Liver (tissue), 9 donors: ENCODE data around the gene BASP1. TPM values are rescaled to one million over a fixed set of nuclear protein-coding genes. Genes with fewer than 3 reads are reported as not detected.
"Not testable (repeated sequence)": the region's sequence is repeated elsewhere in the genome, so short reads cannot be mapped to it uniquely, and the experiment has no call there.

ENCODE experiments used
- DNase-seq: peaks from one replicate; pipeline ENCODE4 v3.0.0-alpha.2; 2017; ENCODE audit warnings: low spot score
- H3K27ac ChIP-seq, 2 donors: one replicate each; pipeline ENCODE4 v1.7.0; 2013; ENCODE audit warnings: inconsistent platforms in 2 of 2, low read length in 2 of 2, control low read depth in 1 of 2, low read depth in 1 of 2, mild to moderate bottlenecking in 1 of 2
- H3K27me3 ChIP-seq, 4 donors: one replicate each; pipeline versions ENCODE4 v1.6.1 to v1.7.0; 2013; ENCODE audit warnings: low read length in 3 of 4, inconsistent platforms in 1 of 4, mild to moderate bottlenecking in 1 of 4, moderate library complexity in 1 of 4; ENCODE audit not compliant: control insufficient read depth in 4 of 4, insufficient read depth in 4 of 4
- H3K36me3 ChIP-seq, 4 donors: one replicate each; pipeline versions ENCODE4 v1.6.1 to v1.7.0; 2013; ENCODE audit warnings: low read length in 3 of 4, mild to moderate bottlenecking in 3 of 4, low read depth in 1 of 4, moderate library complexity in 1 of 4; ENCODE audit not compliant: control insufficient read depth in 4 of 4, insufficient read depth in 3 of 4
- H3K4me1 ChIP-seq, 4 donors: one replicate each; pipeline versions ENCODE4 v1.6.1 to v1.7.0; 2013; ENCODE audit warnings: low read length in 3 of 4, mild to moderate bottlenecking in 3 of 4, moderate library complexity in 1 of 4; ENCODE audit not compliant: control insufficient read depth in 4 of 4, insufficient read depth in 4 of 4
- H3K4me3 ChIP-seq, 3 donors: one replicate each; pipeline versions ENCODE4 v1.6.1 to v1.7.0; 2013; ENCODE audit warnings: low read length in 3 of 3, control low read depth in 1 of 3, low read depth in 1 of 3, mild to moderate bottlenecking in 1 of 3
- H3K9ac ChIP-seq, 2 donors: one replicate each; pipeline ENCODE4 v1.7.0; 2013; ENCODE audit warnings: low read length in 2 of 2, mild to moderate bottlenecking in 2 of 2, moderate library complexity in 2 of 2, control low read depth in 1 of 2, low read depth in 1 of 2
- H3K9me3 ChIP-seq, 4 donors: one replicate each; pipeline versions ENCODE4 v1.6.1 to v1.7.0; 2013; ENCODE audit warnings: low read length in 3 of 4; ENCODE audit not compliant: control insufficient read depth in 4 of 4
- EGR1 ChIP-seq, 2 donors: IDR thresholded peaks; 2 replicates each; pipeline ENCODE4 v1.6.1; 2016 to 2018; ENCODE audit warnings: antibody characterized with exemption in 2 of 2, low read depth in 2 of 2
- FOXA1 ChIP-seq: IDR thresholded peaks from 2 replicates; pipeline ENCODE4 v1.6.1; 2016; ENCODE audit warnings: antibody characterized with exemption
- FOXA2 ChIP-seq: IDR thresholded peaks from 2 replicates; pipeline ENCODE4 v1.6.1; 2016; ENCODE audit warnings: antibody characterized with exemption
- HNF4A ChIP-seq, 2 donors: conservative IDR thresholded peaks; 2 replicates each; pipeline ENCODE4 v1.6.1; 2016; ENCODE audit warnings: antibody characterized with exemption in 2 of 2, mild to moderate bottlenecking in 2 of 2
- HNF4G ChIP-seq: IDR thresholded peaks from 2 replicates; pipeline ENCODE4 v1.6.1; 2016; ENCODE audit warnings: antibody characterized with exemption
- JUND ChIP-seq, 2 donors: IDR thresholded peaks; 2 replicates each; pipeline ENCODE4 v1.6.1; 2016; ENCODE audit warnings: antibody characterized with exemption in 2 of 2
- MAX ChIP-seq: IDR thresholded peaks from 2 replicates; pipeline ENCODE4 v1.6.1; 2016; ENCODE audit warnings: antibody characterized with exemption
- NR2F2 ChIP-seq: IDR thresholded peaks from 2 replicates; pipeline ENCODE4 v1.6.1; 2016; ENCODE audit warnings: antibody characterized with exemption
- RAD21 ChIP-seq, 2 donors: IDR thresholded peaks; 2 replicates each; pipeline ENCODE4 v1.6.1; 2016; ENCODE audit warnings: antibody characterized with exemption in 2 of 2, mild to moderate bottlenecking in 2 of 2
- RXRA ChIP-seq, 2 donors: IDR thresholded peaks; 2 replicates each; pipeline ENCODE4 v1.6.1; 2017 to 2018; ENCODE audit warnings: antibody characterized with exemption in 2 of 2, mild to moderate bottlenecking in 1 of 2
- SP1 ChIP-seq: IDR thresholded peaks from 2 replicates; pipeline ENCODE4 v1.6.1; 2018; ENCODE audit warnings: antibody characterized with exemption, mild to moderate bottlenecking
- TAF1 ChIP-seq: conservative IDR thresholded peaks from 2 replicates; pipeline ENCODE4 v1.6.1; 2016; ENCODE audit warnings: antibody characterized with exemption, mild to moderate bottlenecking
- YY1 ChIP-seq: IDR thresholded peaks from 2 replicates; pipeline ENCODE4 v1.6.1; 2016; ENCODE audit warnings: antibody characterized with exemption, mild to moderate bottlenecking
- WGBS: extraction: QIAGEN DNeasy Blood & Tissue Kit; methylation state at CpG from one replicate; pipeline ENCODE4 v1.1.7; 2013; 5-methylcytosine and 5-hydroxymethylcytosine counted together
- polyA plus RNA-seq, 2 donors: library from polyadenylated mRNA; stranded (reverse) in 1 of 2; unstranded in 1 of 2; fragments of 200-250 nt in 1 of 2; fragments of >200 nt in 1 of 2; fragmentation: Nextera tagmentation in 1 of 2; extraction: Ambion mirVana in 1 of 2; gene quantifications; one replicate each; pipeline versions ENCODE4 v1.2.1 to v1.2.3, GENCODE V29; 2013 to 2015
- total RNA-seq, 2 donors: library from RNA; depleted of rRNA; stranded (reverse); fragments of >200 nt; gene quantifications; one replicate each; pipeline ENCODE4 v1.2.3, GENCODE V29; 2014
- TF ChIP-seq, protein P1 (sequence below): fragments of 150-350 bp; IDR thresholded peaks from 2 replicates; pipeline ENCODE4 v1.5.1; 2017; ENCODE audit warnings: improper control_type of control experiment, low read depth, low read length; ENCODE audit not compliant: missing input control
- TF ChIP-seq, protein P2 (sequence below): IDR thresholded peaks from 2 replicates; pipeline ENCODE4 v1.6.1; 2016; ENCODE audit warnings: antibody characterized with exemption
- donor health status: healthy.
- donor health status: healthy.
- donor health status: healthy.
- donor health status: healthy.
- donor health status: healthy.

Gene BASP1
- total and polyA plus RNA-seq, 4 donors, result 1.2 to 17.0 (median 5.4) TPM

DNA sequence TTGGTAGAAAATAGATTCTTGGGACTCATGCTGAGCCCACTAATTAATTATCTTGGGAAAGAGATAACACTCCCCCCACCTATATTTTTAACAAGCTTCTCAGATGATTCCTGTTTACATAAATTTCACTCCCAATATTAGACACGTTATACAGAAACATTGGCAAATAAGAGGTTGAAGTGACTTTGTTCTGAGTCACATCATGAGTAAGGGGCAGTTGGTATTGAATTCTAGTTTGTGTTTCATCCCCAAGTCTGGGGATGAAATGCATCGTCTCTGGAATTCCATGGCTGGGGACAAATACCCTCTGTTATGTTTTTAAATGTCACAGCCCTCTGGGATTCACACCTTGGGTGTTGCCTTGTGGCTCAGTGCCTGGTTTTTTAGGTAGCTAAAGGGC lies 41.0 kb downstream of the BASP1 start (continued):
- TF ChIP-seq, protein P1, sequence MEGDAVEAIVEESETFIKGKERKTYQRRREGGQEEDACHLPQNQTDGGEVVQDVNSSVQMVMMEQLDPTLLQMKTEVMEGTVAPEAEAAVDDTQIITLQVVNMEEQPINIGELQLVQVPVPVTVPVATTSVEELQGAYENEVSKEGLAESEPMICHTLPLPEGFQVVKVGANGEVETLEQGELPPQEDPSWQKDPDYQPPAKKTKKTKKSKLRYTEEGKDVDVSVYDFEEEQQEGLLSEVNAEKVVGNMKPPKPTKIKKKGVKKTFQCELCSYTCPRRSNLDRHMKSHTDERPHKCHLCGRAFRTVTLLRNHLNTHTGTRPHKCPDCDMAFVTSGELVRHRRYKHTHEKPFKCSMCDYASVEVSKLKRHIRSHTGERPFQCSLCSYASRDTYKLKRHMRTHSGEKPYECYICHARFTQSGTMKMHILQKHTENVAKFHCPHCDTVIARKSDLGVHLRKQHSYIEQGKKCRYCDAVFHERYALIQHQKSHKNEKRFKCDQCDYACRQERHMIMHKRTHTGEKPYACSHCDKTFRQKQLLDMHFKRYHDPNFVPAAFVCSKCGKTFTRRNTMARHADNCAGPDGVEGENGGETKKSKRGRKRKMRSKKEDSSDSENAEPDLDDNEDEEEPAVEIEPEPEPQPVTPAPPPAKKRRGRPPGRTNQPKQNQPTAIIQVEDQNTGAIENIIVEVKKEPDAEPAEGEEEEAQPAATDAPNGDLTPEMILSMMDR, result no peak
- no peak for TF ChIP-seq JUND (IDR thresholded peaks at IDR 0.05)
- no peak for TF ChIP-seq YY1
- no peak for TF ChIP-seq HNF4G
- TF ChIP-seq FOXA2, result no peak

GRCh38 chr5:17259012-17259411 lies 41.6 kb downstream of the BASP1 start:
- H3K9me3 ChIP-seq, H3K4me3 ChIP-seq, H3K27ac ChIP-seq, DNase-seq, H3K9ac ChIP-seq, H3K4me1 ChIP-seq, H3K36me3 ChIP-seq, H3K27me3 ChIP-seq: not testable (repeated sequence)
- 87% methylated on average over 4 of the region's 4 CpGs for WGBS

GRCh38 chr5:17259630-17260257 lies 42.3 kb downstream of the BASP1 start:
- no peaks in the 10 kb centered on the region for H3K27me3 ChIP-seq
- H3K4me1 ChIP-seq, result no peaks in the 10 kb centered on the region
- no peak for TF ChIP-seq SP1
- TF ChIP-seq MAX, result no peak
- no peak for TF ChIP-seq RXRA (IDR thresholded peaks at IDR 0.05)
- TF ChIP-seq FOXA1, result no peak
- TF ChIP-seq, protein P2, sequence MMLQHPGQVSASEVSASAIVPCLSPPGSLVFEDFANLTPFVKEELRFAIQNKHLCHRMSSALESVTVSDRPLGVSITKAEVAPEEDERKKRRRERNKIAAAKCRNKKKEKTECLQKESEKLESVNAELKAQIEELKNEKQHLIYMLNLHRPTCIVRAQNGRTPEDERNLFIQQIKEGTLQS, result no peak
- TF ChIP-seq RAD21 (IDR thresholded peaks at IDR 0.05), result no peak
- no peak for TF ChIP-seq HNF4A (conservative IDR thresholded peaks at IDR 0.05)
- no peak for TF ChIP-seq JUND (IDR thresholded peaks at IDR 0.05)
- TF ChIP-seq, protein P1, result no peak
- TF ChIP-seq YY1, result no peak
- TF ChIP-seq FOXA2, result no peak
- no peak for TF ChIP-seq EGR1 (IDR thresholded peaks at IDR 0.05; ENCODE audit: low read depth in 2 of 2)
- no peak for TF ChIP-seq NR2F2
- TF ChIP-seq HNF4G, result no peak
- no peak for TF ChIP-seq TAF1
- H3K36me3 ChIP-seq, result no peaks in the 10 kb centered on the region
- DNase-seq, result no peak
- no peak overlapping the region for H3K4me3 ChIP-seq
- H3K9ac ChIP-seq, result no peak overlapping the region
- 73% methylated on average over 5 of the region's 5 CpGs for WGBS
- H3K27ac ChIP-seq, result no peak overlapping the region
- H3K9me3 ChIP-seq, result no peaks in the 10 kb centered on the region
